Neural cell (in vitro differentiated cells): Measurements from ENCODE around the gene DIABLO. TPM values are rescaled to one million over a fixed set of nuclear protein-coding genes. Genes with fewer than 3 reads are reported as not detected.

ENCODE experiments used
- H2AFZ ChIP-seq: fragments of 200-600, 300-800 bp; sonication (generic), shearing (Covaris generic); 2 replicates; pipeline ENCODE4 v1.6.0; 2014; ENCODE audit warnings: low read depth, mild to moderate bottlenecking, antibody characterized with exemption, low read length, moderate library complexity
- H3F3A ChIP-seq: fragments of 200-600 bp; shearing (Covaris generic); 2 replicates; pipeline ENCODE4 v1.6.1; 2016; ENCODE audit warnings: mild to moderate bottlenecking, moderate library complexity, mixed read lengths, antibody characterized with exemption, low read length; ENCODE audit not compliant: insufficient read depth, poor library complexity, severe bottlenecking
- H3K27ac ChIP-seq: fragments of 200-600, 300-800 bp; sonication (generic), shearing (Covaris generic); 2 replicates; pipeline ENCODE4 v1.5.1; 2014; ENCODE audit warnings: mild to moderate bottlenecking, low read length, moderate library complexity
- H3K27me3 ChIP-seq: fragments of 300-800, 200-600 bp; sonication (generic), shearing (Covaris generic); 2 replicates; pipeline ENCODE4 v1.6.0; 2014; ENCODE audit warnings: mild to moderate bottlenecking, low read depth, low read length, moderate library complexity; ENCODE audit not compliant: insufficient read depth
- H3K36me3 ChIP-seq: fragments of 300-800, 200-600 bp; sonication (generic), shearing (Covaris generic); 2 replicates; pipeline ENCODE4 v1.5.1; 2014; ENCODE audit warnings: mild to moderate bottlenecking, antibody characterized with exemption, low read length, moderate library complexity; ENCODE audit not compliant: insufficient read depth
- H3K4me2 ChIP-seq: fragments of 300-800, 200-600 bp; sonication (generic), shearing (Covaris generic); 2 replicates; pipeline ENCODE4 v1.6.0; 2014; ENCODE audit warnings: mild to moderate bottlenecking, low read length
- H3K4me3 ChIP-seq: fragments of 300-800, 200-600 bp; sonication (generic), shearing (Covaris generic); 2 replicates; pipeline ENCODE4 v1.5.1; 2014; ENCODE audit warnings: mild to moderate bottlenecking, low read length, moderate library complexity
- H3K79me2 ChIP-seq: fragments of 200-600 bp; shearing (Covaris generic); replicated peaks from 2 replicates; pipeline ENCODE4 v1.6.0; 2014; ENCODE audit warnings: mild to moderate bottlenecking, low read length, moderate library complexity; ENCODE audit not compliant: insufficient read depth
- H3K9ac ChIP-seq: fragments of 300-800, 200-600 bp; sonication (generic), shearing (Covaris generic); 2 replicates; pipeline ENCODE4 v1.6.1; 2016; ENCODE audit warnings: mild to moderate bottlenecking, low read length, mixed read lengths
- H3K9me2 ChIP-seq: fragments of 200-600 bp; shearing (Covaris generic); 2 replicates; pipeline ENCODE4 v1.6.1; 2016; ENCODE audit warnings: mild to moderate bottlenecking, low read length, mixed read lengths; ENCODE audit not compliant: insufficient read depth
- H3K9me3 ChIP-seq: fragments of 200-600, 300-800 bp; sonication (generic), shearing (Covaris generic); 2 replicates; pipeline ENCODE4 v1.6.1; 2016; ENCODE audit warnings: mild to moderate bottlenecking, mixed run types, low read length, moderate library complexity, mixed read lengths
- H4K20me1 ChIP-seq: fragments of 200-600 bp; shearing (Covaris generic); 2 replicates; pipeline ENCODE4 v1.6.1; 2016; ENCODE audit warnings: mild to moderate bottlenecking, mixed run types; ENCODE audit not compliant: insufficient read depth
- EP300 ChIP-seq: fragments of 450-650 bp; conservative IDR thresholded peaks from 2 replicates; pipeline ENCODE4 v1.6.1; 2014; ENCODE audit warnings: antibody characterized with exemption, mild to moderate bottlenecking, moderate library complexity; ENCODE audit not compliant: poor library complexity, severe bottlenecking
- EZH2 ChIP-seq: fragments of 200-600, 300-800 bp; shearing (Covaris generic), sonication (generic); IDR thresholded peaks from 2 replicates; pipeline ENCODE4 v1.6.1; 2014; ENCODE audit warnings: antibody characterized with exemption, low read length, borderline replicate concordance, mild to moderate bottlenecking; ENCODE audit not compliant: insufficient read depth, poor library complexity, severe bottlenecking
- MXI1 ChIP-seq: fragments of 450-650 bp; conservative IDR thresholded peaks from 2 replicates; pipeline ENCODE4 v1.6.1; 2014; ENCODE audit warnings: antibody characterized with exemption, mild to moderate bottlenecking; ENCODE audit not compliant: poor library complexity, severe bottlenecking
- POLR2AphosphoS5 ChIP-seq: IDR thresholded peaks from 2 replicates; pipeline ENCODE4 v1.6.1; 2012
- TAF1 ChIP-seq: IDR thresholded peaks from 2 replicates; pipeline ENCODE4 v1.6.1; 2012; ENCODE audit warnings: low read depth
- polyA plus RNA-seq: library from polyadenylated mRNA; depleted of rRNA; stranded (reverse); fragments of >200 nt; gene quantifications from 2 replicates; pipeline ENCODE4 v1.2.3, GENCODE V29; 2014
- TF ChIP-seq, protein P1 (sequence below): IDR thresholded peaks from 2 replicates; pipeline ENCODE4 v1.6.1; 2012; ENCODE audit warnings: borderline replicate concordance
- TF ChIP-seq, protein P2 (sequence below): fragments of 450-650 bp; IDR thresholded peaks from 2 replicates; pipeline ENCODE4 v1.5.1; 2014; ENCODE audit warnings: antibody characterized with exemption, mild to moderate bottlenecking, moderate library complexity; ENCODE audit not compliant: poor library complexity, severe bottlenecking

DIABLO gene
- polyA plus RNA-seq, 1 donor from 2014 or later = 157 TPM

DNA sequence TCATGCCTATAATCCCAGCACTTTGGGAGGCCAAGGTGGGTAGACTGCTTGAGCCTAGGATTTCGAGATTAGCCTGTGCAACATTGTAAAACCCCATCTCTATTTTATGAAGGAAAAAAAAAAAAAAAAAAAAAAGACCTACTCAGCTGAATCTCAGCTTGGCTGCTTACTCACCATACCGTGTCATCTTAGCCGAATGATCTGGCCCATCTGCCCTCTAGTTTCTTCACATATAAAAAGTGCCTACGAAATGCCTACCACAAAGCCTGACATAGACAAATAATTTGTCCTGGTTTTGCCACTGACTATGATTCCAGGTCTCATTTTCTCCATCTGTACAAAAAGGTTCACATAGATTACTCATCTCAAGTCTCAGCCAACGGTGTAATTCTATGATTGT, 10.1 kb downstream of the DIABLO start:
- no peaks in the 10 kb centered on the region for H3K36me3 ChIP-seq
- no peak overlapping the region for H3K9ac ChIP-seq
- H4K20me1 ChIP-seq = no peaks in the 10 kb centered on the region
- H3K9me2 ChIP-seq = no peaks in the 10 kb centered on the region
- no peak overlapping the region for H2AFZ ChIP-seq
- H3K4me3 ChIP-seq = no peak overlapping the region
- no peak overlapping the region for H3K27ac ChIP-seq
- H3F3A ChIP-seq = no peaks in the 10 kb centered on the region
- no peak overlapping the region for H3K4me2 ChIP-seq
- no peaks in the 10 kb centered on the region for H3K9me3 ChIP-seq
- H3K79me2 ChIP-seq = peaks cover 3% of the 10 kb centered on the region
- TF ChIP-seq, protein P1, sequence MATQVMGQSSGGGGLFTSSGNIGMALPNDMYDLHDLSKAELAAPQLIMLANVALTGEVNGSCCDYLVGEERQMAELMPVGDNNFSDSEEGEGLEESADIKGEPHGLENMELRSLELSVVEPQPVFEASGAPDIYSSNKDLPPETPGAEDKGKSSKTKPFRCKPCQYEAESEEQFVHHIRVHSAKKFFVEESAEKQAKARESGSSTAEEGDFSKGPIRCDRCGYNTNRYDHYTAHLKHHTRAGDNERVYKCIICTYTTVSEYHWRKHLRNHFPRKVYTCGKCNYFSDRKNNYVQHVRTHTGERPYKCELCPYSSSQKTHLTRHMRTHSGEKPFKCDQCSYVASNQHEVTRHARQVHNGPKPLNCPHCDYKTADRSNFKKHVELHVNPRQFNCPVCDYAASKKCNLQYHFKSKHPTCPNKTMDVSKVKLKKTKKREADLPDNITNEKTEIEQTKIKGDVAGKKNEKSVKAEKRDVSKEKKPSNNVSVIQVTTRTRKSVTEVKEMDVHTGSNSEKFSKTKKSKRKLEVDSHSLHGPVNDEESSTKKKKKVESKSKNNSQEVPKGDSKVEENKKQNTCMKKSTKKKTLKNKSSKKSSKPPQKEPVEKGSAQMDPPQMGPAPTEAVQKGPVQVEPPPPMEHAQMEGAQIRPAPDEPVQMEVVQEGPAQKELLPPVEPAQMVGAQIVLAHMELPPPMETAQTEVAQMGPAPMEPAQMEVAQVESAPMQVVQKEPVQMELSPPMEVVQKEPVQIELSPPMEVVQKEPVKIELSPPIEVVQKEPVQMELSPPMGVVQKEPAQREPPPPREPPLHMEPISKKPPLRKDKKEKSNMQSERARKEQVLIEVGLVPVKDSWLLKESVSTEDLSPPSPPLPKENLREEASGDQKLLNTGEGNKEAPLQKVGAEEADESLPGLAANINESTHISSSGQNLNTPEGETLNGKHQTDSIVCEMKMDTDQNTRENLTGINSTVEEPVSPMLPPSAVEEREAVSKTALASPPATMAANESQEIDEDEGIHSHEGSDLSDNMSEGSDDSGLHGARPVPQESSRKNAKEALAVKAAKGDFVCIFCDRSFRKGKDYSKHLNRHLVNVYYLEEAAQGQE = no peak
- TF ChIP-seq TAF1 (no peak), POLR2AphosphoS5 (no peak), EZH2 (no peak)
- TF ChIP-seq, protein P2, sequence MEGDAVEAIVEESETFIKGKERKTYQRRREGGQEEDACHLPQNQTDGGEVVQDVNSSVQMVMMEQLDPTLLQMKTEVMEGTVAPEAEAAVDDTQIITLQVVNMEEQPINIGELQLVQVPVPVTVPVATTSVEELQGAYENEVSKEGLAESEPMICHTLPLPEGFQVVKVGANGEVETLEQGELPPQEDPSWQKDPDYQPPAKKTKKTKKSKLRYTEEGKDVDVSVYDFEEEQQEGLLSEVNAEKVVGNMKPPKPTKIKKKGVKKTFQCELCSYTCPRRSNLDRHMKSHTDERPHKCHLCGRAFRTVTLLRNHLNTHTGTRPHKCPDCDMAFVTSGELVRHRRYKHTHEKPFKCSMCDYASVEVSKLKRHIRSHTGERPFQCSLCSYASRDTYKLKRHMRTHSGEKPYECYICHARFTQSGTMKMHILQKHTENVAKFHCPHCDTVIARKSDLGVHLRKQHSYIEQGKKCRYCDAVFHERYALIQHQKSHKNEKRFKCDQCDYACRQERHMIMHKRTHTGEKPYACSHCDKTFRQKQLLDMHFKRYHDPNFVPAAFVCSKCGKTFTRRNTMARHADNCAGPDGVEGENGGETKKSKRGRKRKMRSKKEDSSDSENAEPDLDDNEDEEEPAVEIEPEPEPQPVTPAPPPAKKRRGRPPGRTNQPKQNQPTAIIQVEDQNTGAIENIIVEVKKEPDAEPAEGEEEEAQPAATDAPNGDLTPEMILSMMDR = no peak
- H3K27me3 ChIP-seq = no peaks in the 10 kb centered on the region

- H3F3A ChIP-seq = no peaks in the 10 kb centered on the region
- no peak for TF ChIP-seq EZH2
- TF ChIP-seq, protein P1 = no peak
- TF ChIP-seq MXI1 = no peak
- TF ChIP-seq EP300 = no peak
- TF ChIP-seq, protein P2 = no peak
- TF ChIP-seq POLR2AphosphoS5 = no peak
- H4K20me1 ChIP-seq = no peaks in the 10 kb centered on the region
- H3K27ac ChIP-seq = no peak overlapping the region
- H2AFZ ChIP-seq = no peak overlapping the region
- H3K9ac ChIP-seq = no peak overlapping the region
- H3K36me3 ChIP-seq = no peaks in the 10 kb centered on the region
- no peak overlapping the region for H3K4me2 ChIP-seq
- no peaks in the 10 kb centered on the region for H3K79me2 ChIP-seq
- H3K9me2 ChIP-seq = no peaks in the 10 kb centered on the region
- H3K9me3 ChIP-seq = no peaks in the 10 kb centered on the region
- no peak overlapping the region for H3K4me3 ChIP-seq
- H3K27me3 ChIP-seq = peaks cover 20% of the 10 kb centered on the region
Observed at GRCh38 chr12:122208073-122208820, 17.6 kb downstream of the DIABLO start.
